ENCODE results near the gene FMO4.
A peak's percentile ranks its signal among the peaks of the same experiment; 100 is the strongest.
"Not testable (repeated sequence)": the region's sequence is repeated elsewhere in the genome, so short reads cannot be mapped to it uniquely, and the experiment has no call there.

The FMO4 gene, protein sequence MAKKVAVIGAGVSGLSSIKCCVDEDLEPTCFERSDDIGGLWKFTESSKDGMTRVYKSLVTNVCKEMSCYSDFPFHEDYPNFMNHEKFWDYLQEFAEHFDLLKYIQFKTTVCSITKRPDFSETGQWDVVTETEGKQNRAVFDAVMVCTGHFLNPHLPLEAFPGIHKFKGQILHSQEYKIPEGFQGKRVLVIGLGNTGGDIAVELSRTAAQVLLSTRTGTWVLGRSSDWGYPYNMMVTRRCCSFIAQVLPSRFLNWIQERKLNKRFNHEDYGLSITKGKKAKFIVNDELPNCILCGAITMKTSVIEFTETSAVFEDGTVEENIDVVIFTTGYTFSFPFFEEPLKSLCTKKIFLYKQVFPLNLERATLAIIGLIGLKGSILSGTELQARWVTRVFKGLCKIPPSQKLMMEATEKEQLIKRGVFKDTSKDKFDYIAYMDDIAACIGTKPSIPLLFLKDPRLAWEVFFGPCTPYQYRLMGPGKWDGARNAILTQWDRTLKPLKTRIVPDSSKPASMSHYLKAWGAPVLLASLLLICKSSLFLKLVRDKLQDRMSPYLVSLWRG

GRCh38 chr1:171313835-171314320, at the start of gene FMO4:
TSS of gene FMO4 (plus strand) at chr1:171314183. CDS start at chr1:171319826, 5,643 bp downstream.
- peak; percentile 41 to 64 for DNase-seq (ENCODE audit: low read depth in 1 of 2, low spot score in 1 of 2)

GRCh38 chr1:171265686-171266085, 48.3 kb upstream of the FMO4 start:
- no peak for DNase-seq (ENCODE audit: low read depth in 1 of 2, low spot score in 1 of 2)

DNA sequence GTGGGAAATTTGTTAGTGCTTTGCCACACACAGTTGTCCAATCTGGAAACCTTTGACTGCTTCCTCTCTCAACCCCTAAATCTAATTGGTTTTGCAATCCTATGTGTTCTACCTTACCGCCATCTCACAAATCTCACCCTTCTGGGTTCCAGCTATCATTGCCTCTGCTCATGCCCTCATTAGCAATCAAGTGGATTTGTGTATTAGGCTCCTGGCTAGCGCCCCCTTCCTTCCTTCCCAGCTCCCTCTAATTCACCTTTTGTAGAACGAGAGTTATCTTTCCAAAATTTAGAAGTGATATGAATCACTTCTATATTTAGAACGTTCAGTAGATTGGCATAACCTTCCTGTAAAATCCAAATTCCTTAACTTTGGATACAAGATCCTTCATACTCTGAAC, 47.1 kb upstream of the FMO4 start:
- no peak for DNase-seq (ENCODE audit: low read depth in 1 of 2, low spot score in 1 of 2)

DNA sequence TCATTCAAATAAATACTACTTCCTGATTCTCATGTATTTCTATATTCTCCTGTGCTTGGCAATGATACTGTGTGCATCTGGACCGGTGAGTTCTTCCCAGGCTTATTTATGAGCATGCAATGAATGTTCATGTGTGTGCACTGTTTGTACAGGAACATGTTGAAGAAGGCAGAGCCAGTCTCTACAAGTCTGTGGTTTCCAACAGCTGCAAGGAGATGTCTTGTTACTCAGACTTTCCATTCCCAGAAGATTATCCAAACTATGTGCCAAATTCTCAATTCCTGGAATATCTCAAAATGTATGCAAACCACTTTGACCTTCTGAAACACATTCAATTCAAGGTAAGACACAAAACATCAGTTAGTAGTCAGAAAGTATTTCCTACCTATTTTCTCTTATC, 46.6 kb upstream of the FMO4 start:
- DNase-seq (ENCODE audit: low read depth in 1 of 2, low spot score in 1 of 2), result no peak

GRCh38 chr1:171270806-171271205, 43.2 kb upstream of the FMO4 start:
- no peak for DNase-seq (ENCODE audit: low read depth in 1 of 2, low spot score in 1 of 2)

GRCh38 chr1:171277534-171277933, 36.4 kb upstream of the FMO4 start:
- no peak for DNase-seq (ENCODE audit: low read depth in 1 of 2, low spot score in 1 of 2)

DNA sequence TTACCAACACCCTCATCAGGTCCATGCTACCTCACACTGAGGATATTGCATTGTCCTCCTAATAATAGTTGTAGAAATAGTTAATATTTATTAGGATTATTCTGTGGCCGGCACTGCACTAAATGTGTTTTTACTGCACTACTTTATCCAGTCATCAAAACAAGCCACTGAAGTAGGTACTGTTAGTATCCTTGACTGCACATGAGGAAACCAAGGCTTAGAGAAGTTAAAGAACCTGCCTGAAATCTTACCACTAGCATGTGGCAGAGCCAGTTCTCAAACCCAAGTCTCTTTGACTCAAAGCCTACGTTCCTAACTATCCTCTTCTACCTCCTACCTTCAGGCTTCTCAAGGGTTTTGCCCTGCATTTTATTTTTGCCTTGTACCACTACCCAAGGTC, 34.7 kb upstream of the FMO4 start:
- DNase-seq (ENCODE audit: low read depth in 1 of 2, low spot score in 1 of 2), result no peak

DNA sequence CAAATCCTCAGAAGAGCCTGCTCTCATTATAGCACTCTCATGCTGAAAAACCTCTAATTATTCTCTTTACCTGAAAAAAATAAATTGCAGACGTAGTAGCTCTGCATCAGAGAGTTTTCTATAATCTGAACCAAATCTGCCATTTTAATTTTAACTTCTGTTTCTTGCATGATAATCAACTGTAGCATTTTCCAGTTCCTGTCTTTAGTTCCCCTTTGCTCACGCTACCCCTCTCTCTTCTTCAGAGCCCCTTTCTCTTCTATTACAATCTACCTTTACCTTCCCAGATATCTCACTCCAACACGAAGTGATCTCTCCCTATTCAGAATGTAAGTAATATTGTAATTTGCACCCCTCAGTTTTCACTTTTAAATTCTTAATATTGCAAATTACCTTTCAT, 34.3 kb upstream of the FMO4 start:
- DNase-seq (ENCODE audit: low read depth in 1 of 2, low spot score in 1 of 2), result no peak

DNA sequence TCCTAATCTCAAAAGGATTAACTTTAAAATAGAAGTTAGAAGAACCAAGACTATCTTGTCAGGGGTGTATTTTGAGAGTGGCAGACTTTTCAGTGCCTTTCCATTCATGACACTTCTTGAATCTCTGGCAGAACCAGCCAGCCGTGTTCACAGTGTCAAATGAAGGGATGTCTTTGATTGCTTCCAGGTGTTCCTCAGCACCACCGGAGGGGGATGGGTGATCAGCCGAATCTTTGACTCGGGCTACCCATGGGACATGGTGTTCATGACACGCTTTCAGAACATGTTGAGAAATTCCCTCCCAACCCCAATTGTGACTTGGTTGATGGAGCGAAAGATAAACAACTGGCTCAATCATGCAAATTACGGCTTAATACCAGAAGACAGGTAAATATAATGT, 33.4 kb upstream of the FMO4 start:
- DNase-seq (ENCODE audit: low read depth in 1 of 2, low spot score in 1 of 2), result no peak

- no peak for DNase-seq (ENCODE audit: low read depth in 1 of 2, low spot score in 1 of 2)
Measured at GRCh38 chr1:171286032-171286705, 27.8 kb upstream of the FMO4 start.

DNA sequence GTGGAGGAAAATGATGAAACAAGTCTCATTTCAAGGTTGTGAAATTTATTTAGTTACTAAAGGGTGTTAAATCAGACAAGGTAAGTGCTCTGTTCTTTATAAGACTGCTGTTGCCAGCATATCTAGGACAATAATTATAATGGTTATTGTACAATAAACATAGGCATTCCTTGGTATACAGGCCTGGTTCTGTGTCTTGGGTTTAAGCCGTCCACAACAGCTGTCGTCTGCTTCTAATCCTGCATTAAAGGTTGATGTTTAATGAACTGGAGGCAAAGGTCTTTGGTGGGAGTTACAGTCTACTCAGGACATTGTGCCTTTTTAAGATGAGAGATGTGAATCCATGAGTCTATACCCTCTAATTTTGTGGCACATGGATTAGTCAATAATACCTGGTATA, 23.4 kb upstream of the FMO4 start:
- DNase-seq (ENCODE audit: low read depth in 1 of 2, low spot score in 1 of 2), result no peak

DNA sequence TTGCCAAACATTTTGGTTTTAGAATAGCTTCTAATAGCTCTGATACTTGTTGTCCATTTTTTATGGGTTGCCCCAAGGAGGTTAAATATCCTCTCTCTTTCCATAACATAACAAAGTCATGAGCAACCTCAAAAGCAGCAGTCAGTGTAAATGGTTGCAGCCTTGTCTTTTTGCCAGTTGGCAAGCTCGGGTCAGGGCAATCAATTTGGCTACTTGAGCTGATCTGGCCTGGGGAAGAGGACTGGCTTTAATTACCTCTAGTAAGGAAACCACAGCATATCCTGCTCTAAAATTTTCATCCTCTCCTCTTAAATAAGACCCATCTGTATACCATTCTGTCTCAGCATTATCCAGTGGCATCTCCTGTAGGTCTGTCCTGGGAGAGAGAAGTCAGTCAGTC, 21.2 kb upstream of the FMO4 start:
- DNase-seq (ENCODE audit: low read depth in 1 of 2, low spot score in 1 of 2), result no peak

DNA sequence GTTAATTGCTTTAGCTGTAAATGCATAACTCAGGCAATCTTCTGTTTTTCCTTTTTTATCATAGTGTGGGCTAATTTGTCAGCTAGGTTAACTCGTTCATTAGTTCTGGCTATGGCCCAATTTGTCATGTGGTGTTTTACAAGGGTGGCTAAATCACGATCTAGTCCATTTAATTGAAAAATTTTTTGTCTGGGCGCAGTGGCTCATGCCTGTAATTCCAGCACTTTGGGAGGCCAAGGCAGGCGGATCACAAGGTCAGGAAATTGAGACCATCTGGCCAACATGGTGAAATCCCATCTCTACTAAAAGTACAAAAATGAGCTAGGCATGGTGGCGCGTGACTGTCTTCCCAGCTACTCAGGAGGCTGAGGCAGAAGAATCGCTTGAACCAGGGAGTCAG, 18.6 kb upstream of the FMO4 start:
- not testable (repeated sequence) for DNase-seq (ENCODE audit: low read depth in 1 of 2, low spot score in 1 of 2)

DNA sequence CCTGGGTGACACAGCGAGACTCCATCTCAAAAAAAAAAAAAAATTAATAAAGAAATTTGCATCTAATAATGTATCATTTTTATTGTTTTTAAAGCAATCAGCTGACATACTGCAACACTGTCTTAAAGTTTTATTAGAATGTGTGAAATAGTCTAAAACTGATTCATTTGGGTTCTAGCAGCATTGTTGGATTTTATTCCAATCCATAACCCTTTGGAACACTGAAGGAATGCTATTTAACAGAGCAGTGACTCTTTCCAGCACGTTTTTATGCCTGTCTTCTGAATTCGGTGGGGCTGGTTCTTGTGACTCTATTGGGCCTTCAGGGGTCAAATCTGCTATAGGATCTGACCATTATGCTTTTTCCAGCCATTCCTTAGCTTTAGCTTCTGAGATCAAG, 18.2 kb upstream of the FMO4 start:
- no peak for DNase-seq (ENCODE audit: low read depth in 1 of 2, low spot score in 1 of 2)

GRCh38 chr1:171296897-171297296, 17.1 kb upstream of the FMO4 start:
- DNase-seq (ENCODE audit: low read depth in 1 of 2, low spot score in 1 of 2), result no peak

DNA sequence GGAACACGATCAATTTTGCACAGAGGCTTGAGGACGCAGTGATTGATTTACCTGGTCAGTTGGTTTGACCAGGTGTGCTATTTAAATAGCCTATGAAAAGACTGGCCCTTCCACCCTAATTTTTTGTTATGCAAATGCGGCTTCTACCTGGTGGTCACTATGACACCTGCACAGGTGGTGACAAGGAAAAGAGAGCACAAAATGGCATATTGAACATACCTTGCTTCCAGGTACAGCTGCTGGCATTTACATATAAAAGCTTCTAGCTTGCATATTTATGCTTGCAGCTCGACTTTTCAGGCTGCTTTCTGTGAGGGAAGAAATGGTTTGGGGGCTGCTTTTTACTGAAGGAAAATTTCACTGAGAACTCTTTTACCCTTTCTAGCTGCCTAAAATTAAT, 15.3 kb upstream of the FMO4 start:
- no peak for DNase-seq (ENCODE audit: low read depth in 1 of 2, low spot score in 1 of 2)

GRCh38 chr1:171299342-171299741, 14.6 kb upstream of the FMO4 start:
- no peak for DNase-seq (ENCODE audit: low read depth in 1 of 2, low spot score in 1 of 2)

- no peak for DNase-seq (ENCODE audit: low read depth in 1 of 2, low spot score in 1 of 2)
Measured at GRCh38 chr1:171300401-171300800, 13.6 kb upstream of the FMO4 start.

- no peak for DNase-seq (ENCODE audit: low read depth in 1 of 2, low spot score in 1 of 2)
Measured at GRCh38 chr1:171310661-171311087, 3.3 kb upstream of the FMO4 start.

- DNase-seq (ENCODE audit: low read depth in 1 of 2, low spot score in 1 of 2), result no peak
Measured at GRCh38 chr1:171311771-171312558, 2.0 kb upstream of the FMO4 start.

DNA sequence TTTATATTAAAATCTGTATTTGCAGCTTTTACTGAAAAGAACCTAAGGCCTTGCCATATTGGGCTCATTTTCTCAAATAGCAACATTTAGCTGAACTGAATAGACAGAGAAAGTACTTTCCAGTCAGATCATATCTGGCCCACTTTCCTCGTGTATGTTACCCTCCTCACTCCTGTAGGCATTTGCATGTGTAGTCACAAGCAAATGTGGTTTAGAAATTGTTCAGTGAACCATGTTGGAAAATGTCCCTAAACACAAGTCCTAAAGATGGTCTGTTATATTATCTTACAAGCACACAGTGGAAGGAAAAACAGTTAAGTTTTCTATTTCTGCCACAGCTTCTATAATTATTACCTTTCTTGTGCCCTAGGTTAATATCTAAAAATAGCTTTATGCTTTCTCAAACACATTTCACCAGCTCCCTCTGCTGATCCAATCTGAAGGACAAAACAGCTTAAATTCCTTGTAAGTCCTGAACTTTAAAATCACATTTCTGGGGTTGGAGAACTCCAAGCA, 606 bp upstream of the FMO4 start:
- no peak for DNase-seq (ENCODE audit: low read depth in 1 of 2, low spot score in 1 of 2)

Data from activated T-helper 1 cell treated with anti-CD3 and anti-CD28 coated beads, Interleukin-2, amount 50 U/mL, for 16 hours (primary cell).